ENCODE measurements around the gene METTL1.

METTL1 gene

GRCh38 chr12:57767876-57768275 lies 4.0 kb downstream of the METTL1 start:
- no peak for DNase-seq (ENCODE audit: low spot score)

GRCh38 chr12:57767305-57767698 lies 4.6 kb downstream of the METTL1 start:
- DNase-seq (ENCODE audit: low spot score) = no peak

- DNase-seq (ENCODE audit: low spot score) = peak; percentile 57
Measured at GRCh38 chr12:57766464-57767304, 5.2 kb downstream of the METTL1 start, which contains the start of gene CYP27B1. Gene CYP27B1, minus strand, starts transcription at chr12:57767078. Its CDS starts 37 bp downstream, at chr12:57767041.

GRCh38 chr12:57765698-57766463 lies 6.0 kb downstream of the METTL1 start:
- DNase-seq (ENCODE audit: low spot score) = no peak

- DNase-seq (ENCODE audit: low spot score) = peak; percentile 52
Measured at GRCh38 chr12:57765003-57765697, 6.8 kb downstream of the METTL1 start.

- no peak for DNase-seq (ENCODE audit: low spot score)
Measured at GRCh38 chr12:57764662-57765002, 7.3 kb downstream of the METTL1 start.

- DNase-seq (ENCODE audit: low spot score) = no peak
Measured at GRCh38 chr12:57763881-57764661, 7.8 kb downstream of the METTL1 start.

GRCh38 chr12:57762463-57762862 lies 9.4 kb downstream of the METTL1 start:
- DNase-seq (ENCODE audit: low spot score) = no peak

GRCh38 chr12:57761391-57761998 lies 10.4 kb downstream of the METTL1 start:
- no peak for DNase-seq (ENCODE audit: low spot score)

- no peak for DNase-seq (ENCODE audit: low spot score)
Measured at GRCh38 chr12:57760347-57760982, 11.4 kb downstream of the METTL1 start.

- DNase-seq (ENCODE audit: low spot score) = no peak
Measured at GRCh38 chr12:57759360-57759980, 12.4 kb downstream of the METTL1 start.

- no peak for DNase-seq (ENCODE audit: low spot score)
Measured at GRCh38 chr12:57758552-57759359, 13.1 kb downstream of the METTL1 start.

GRCh38 chr12:57757771-57758170 lies 14.1 kb downstream of the METTL1 start:
- no peak for DNase-seq (ENCODE audit: low spot score)

- no peak for DNase-seq (ENCODE audit: low spot score)
Measured at GRCh38 chr12:57756406-57757341, 15.2 kb downstream of the METTL1 start.

- DNase-seq (ENCODE audit: low spot score) = no peak
Measured at GRCh38 chr12:57755454-57756372, 16.2 kb downstream of the METTL1 start.

- no peak for DNase-seq (ENCODE audit: low spot score)
Measured at GRCh38 chr12:57755194-57755453, 16.8 kb downstream of the METTL1 start.

- no peak for DNase-seq (ENCODE audit: low spot score)
Measured at GRCh38 chr12:57754411-57755193, 17.3 kb downstream of the METTL1 start, which contains the start of gene MARCHF9. Gene MARCHF9, plus strand, starts transcription at chr12:57755103. Its CDS starts 426 bp downstream, at chr12:57755529.
